KOPT-K1 (cell line): ENCODE data around the gene CCSER1.

Source experiments
- H3K27ac ChIP-seq: fragments of 200-600 bp; sonication (generic); 2 replicates; pipeline ENCODE4 v1.5.1; 2016; ENCODE audit warnings: antibody characterized with exemption, mild to moderate bottlenecking, low read depth, low read length; ENCODE audit not compliant: poor library complexity, severe bottlenecking
- H3K36me3 ChIP-seq: fragments of 200-600 bp; sonication (generic); 2 replicates; pipeline ENCODE4 v1.5.1; 2017; ENCODE audit warnings: antibody characterized with exemption, mild to moderate bottlenecking, low read length, moderate library complexity; ENCODE audit not compliant: insufficient read depth
- H3K9me3 ChIP-seq: fragments of 200-600 bp; sonication (generic); 2 replicates; pipeline ENCODE4 v1.5.1; 2017; ENCODE audit warnings: antibody characterized with exemption, low read length, mild to moderate bottlenecking; ENCODE audit not compliant: insufficient read depth, poor library complexity, severe bottlenecking

Gene CCSER1

DNA sequence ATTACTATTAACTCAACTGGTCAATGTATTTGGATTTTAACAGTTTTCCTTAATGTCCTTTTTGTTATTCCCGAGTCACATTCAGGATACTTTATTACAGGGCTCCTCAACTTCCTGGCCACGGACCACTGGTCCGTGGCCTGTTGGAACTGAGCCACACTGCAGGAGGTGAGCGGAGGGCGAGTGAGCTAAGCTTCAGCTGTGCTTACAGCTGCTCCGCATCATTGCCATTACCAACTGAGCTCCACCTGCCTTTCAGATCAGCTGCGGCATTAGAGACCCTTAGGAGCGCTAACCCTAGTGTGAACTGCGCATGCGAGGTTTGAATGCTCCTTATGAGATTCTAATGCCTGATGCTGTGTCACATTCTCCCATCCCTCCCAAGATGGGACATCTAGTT lies 591.7 kb downstream of the CCSER1 start:
- H3K27ac ChIP-seq = no peak overlapping the region
- H3K36me3 ChIP-seq = no peaks in the 10 kb centered on the region
- no peaks in the 10 kb centered on the region for H3K9me3 ChIP-seq

GRCh38 chr4:90727938-90728337 lies 600.7 kb downstream of the CCSER1 start:
- Histone ChIP-seq H3K9me3 (no peaks in the 10 kb centered on the region), H3K27ac (no peak overlapping the region), H3K36me3 (no peaks in the 10 kb centered on the region)

DNA sequence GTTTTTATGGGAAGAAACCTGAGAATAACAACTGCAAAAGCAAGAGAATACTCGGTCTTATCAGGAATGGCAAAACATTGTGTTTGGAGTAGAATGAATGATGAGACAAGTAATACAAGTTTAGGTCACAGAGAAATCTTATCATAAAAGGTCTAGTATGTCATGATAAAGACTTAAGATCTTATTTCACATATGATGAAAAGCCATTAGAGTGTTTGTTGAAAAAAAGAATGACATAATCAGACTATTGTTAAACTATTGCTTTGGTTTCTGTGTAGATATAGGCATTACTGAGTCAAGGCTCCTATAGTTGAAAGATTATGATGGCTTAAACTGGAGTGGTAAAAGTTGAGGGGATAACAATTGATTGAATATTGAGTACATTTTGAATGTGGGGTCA lies 603.6 kb downstream of the CCSER1 start:
- no peaks in the 10 kb centered on the region for H3K36me3 ChIP-seq
- H3K9me3 ChIP-seq = no peaks in the 10 kb centered on the region
- no peak overlapping the region for H3K27ac ChIP-seq

GRCh38 chr4:90733211-90733610 lies 606.0 kb downstream of the CCSER1 start:
- H3K36me3 ChIP-seq = no peaks in the 10 kb centered on the region
- H3K27ac ChIP-seq = no peak overlapping the region

GRCh38 chr4:90745176-90745575 lies 618.0 kb downstream of the CCSER1 start:
- Histone ChIP-seq H3K36me3 (no peaks in the 10 kb centered on the region), H3K27ac (no peak overlapping the region), H3K9me3 (no peaks in the 10 kb centered on the region)

More at GRCh38 chr4:90733211-90733610, 606.0 kb downstream of the CCSER1 start:
- H3K9me3 ChIP-seq = no peaks in the 10 kb centered on the region

GRCh38 chr4:90753068-90753467 lies 625.9 kb downstream of the CCSER1 start:
- Histone ChIP-seq H3K36me3 (no peaks in the 10 kb centered on the region), H3K9me3 (no peaks in the 10 kb centered on the region), H3K27ac (no peak overlapping the region)

GRCh38 chr4:90757534-90758060 lies 630.4 kb downstream of the CCSER1 start:
- H3K36me3 ChIP-seq = no peaks in the 10 kb centered on the region
- H3K9me3 ChIP-seq = no peaks in the 10 kb centered on the region
- no peak overlapping the region for H3K27ac ChIP-seq

- H3K27ac ChIP-seq = no peak overlapping the region
Observed at GRCh38 chr4:90760059-90760458, 632.9 kb downstream of the CCSER1 start.

DNA sequence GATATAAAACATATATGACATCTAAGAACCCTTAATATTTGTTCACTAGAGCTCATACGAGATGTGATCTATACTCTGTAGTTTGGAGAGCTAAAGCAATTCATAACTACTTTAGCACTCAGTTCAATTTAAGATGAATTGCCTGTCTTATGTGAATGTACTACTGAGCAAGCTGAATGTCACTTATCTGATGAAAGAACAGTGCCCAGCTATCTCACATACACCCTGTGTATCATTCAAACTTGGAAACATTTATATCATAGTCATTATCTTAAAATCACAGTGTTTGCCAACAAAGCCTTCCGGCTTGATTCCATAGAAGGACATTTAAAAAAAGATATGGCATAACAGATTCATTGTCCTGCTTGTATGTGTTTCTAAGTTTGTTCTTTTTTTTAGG lies 639.6 kb downstream of the CCSER1 start:
- Histone ChIP-seq H3K36me3 (no peaks in the 10 kb centered on the region), H3K9me3 (no peaks in the 10 kb centered on the region)

More at GRCh38 chr4:90760059-90760458, 632.9 kb downstream of the CCSER1 start:
- no peaks in the 10 kb centered on the region for H3K36me3 ChIP-seq
- H3K9me3 ChIP-seq = no peaks in the 10 kb centered on the region

DNA sequence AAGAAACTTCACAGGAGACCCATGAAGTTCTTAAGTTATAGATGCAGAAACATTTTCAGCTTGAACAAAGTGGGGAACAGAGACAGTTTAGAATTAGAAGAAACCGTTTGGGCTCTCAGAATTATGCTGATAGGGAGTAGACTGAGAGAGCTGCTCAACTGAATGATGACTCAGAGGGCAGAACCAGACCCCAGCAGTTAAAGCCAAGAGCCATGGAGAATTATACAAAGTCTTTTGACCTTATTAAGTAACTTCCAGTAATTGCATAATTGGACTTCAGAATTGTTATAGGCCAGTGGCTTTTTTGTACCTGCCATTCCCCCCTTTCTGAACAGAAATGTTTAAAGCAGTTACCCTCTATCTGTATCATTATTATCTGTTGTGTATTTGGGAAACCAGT lies 642.1 kb downstream of the CCSER1 start:
- no peak overlapping the region for H3K27ac ChIP-seq
- no peaks in the 10 kb centered on the region for H3K36me3 ChIP-seq

More for the DNA sequence above, 639.6 kb downstream of the CCSER1 start:
- H3K27ac ChIP-seq = no peak overlapping the region

GRCh38 chr4:90780193-90780592 lies 653.0 kb downstream of the CCSER1 start:
- Histone ChIP-seq H3K9me3 (no peaks in the 10 kb centered on the region), H3K36me3 (no peaks in the 10 kb centered on the region), H3K27ac (no peak overlapping the region)

More for the DNA sequence above, 642.1 kb downstream of the CCSER1 start:
- no peaks in the 10 kb centered on the region for H3K9me3 ChIP-seq

DNA sequence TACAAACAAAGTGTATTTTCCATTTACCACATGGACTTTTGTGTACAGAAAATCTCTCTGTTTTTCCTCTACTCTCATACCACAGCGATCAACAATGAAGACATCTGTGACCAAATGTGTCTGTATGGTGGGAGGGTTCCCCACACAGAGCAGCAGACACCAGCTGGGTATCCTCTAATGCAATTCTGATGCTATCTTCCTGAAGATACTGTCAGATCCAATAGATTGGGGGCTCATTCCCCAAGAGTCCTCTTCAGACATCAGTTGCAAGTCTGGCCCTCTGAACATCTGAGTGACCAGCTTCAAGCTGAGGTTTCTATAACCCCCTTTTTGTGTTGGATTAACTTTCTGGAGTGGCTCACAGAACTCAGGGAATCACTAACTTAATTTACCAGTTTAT lies 659.4 kb downstream of the CCSER1 start:
- no peak overlapping the region for H3K27ac ChIP-seq
- no peaks in the 10 kb centered on the region for H3K9me3 ChIP-seq
- H3K36me3 ChIP-seq = no peaks in the 10 kb centered on the region

- H3K9me3 ChIP-seq = no peaks in the 10 kb centered on the region
- no peak overlapping the region for H3K27ac ChIP-seq
- no peaks in the 10 kb centered on the region for H3K36me3 ChIP-seq
Observed at GRCh38 chr4:90792696-90793095, 665.5 kb downstream of the CCSER1 start.

GRCh38 chr4:90798948-90799347 lies 671.8 kb downstream of the CCSER1 start:
- H3K36me3 ChIP-seq = no peaks in the 10 kb centered on the region
- peaks cover 6% of the 10 kb centered on the region for H3K9me3 ChIP-seq
- H3K27ac ChIP-seq = no peak overlapping the region

GRCh38 chr4:90799895-90800294 lies 672.7 kb downstream of the CCSER1 start:
- Histone ChIP-seq H3K9me3 (peaks cover 6% of the 10 kb centered on the region), H3K27ac (no peak overlapping the region), H3K36me3 (no peaks in the 10 kb centered on the region)

GRCh38 chr4:90815569-90815968 lies 688.4 kb downstream of the CCSER1 start:
- Histone ChIP-seq H3K9me3 (no peaks in the 10 kb centered on the region), H3K27ac (no peak overlapping the region), H3K36me3 (no peaks in the 10 kb centered on the region)
